WTC11 (cell line): Measurements from ENCODE around the gene ZNF8. TPM values are rescaled to one million over a fixed set of nuclear protein-coding genes. Genes with fewer than 3 reads are reported as not detected.

ENCODE experiments used
- CBFB ChIP-seq: sonication (generic); formaldehyde crosslinking; IDR thresholded peaks from 2 replicates; pipeline ENCODE4 v1.8.1; 2022; ENCODE audit warnings: mild to moderate bottlenecking, low read depth, missing genetic modification reagents
- CREB1 ChIP-seq: sonication (generic); formaldehyde crosslinking; IDR thresholded peaks from 2 replicates; pipeline ENCODE4 v1.8.0; 2023; ENCODE audit warnings: mild to moderate bottlenecking, missing genetic modification reagents
- CREM ChIP-seq: sonication (generic); formaldehyde crosslinking; IDR thresholded peaks from 2 replicates; pipeline ENCODE4 v1.8.1; 2022; ENCODE audit warnings: mild to moderate bottlenecking, missing genetic modification reagents, moderate library complexity
- CTCF ChIP-seq: fragments of 200-600 bp; IDR thresholded peaks from 2 replicates; pipeline ENCODE4 v1.8.0; 2022; ENCODE audit warnings: antibody characterized with exemption
- ELF4 ChIP-seq: sonication (generic); formaldehyde crosslinking; IDR thresholded peaks from 2 replicates; pipeline ENCODE4 v1.8.1; 2022; ENCODE audit warnings: low read depth, mild to moderate bottlenecking, moderate library complexity, missing genetic modification reagents
- ETV6 ChIP-seq: sonication (generic); formaldehyde crosslinking; IDR thresholded peaks from 2 replicates; pipeline ENCODE4 v1.8.1; 2022; ENCODE audit warnings: mild to moderate bottlenecking, missing genetic modification reagents
- FOXJ3 ChIP-seq: sonication (generic); formaldehyde crosslinking; IDR thresholded peaks from 2 replicates; pipeline ENCODE4 v1.9.0; 2021; ENCODE audit warnings: missing genetic modification reagents, mild to moderate bottlenecking, borderline replicate concordance
- FOXK1 ChIP-seq: sonication (generic); formaldehyde crosslinking; IDR thresholded peaks from 2 replicates; pipeline ENCODE4 v1.8.0; 2022; ENCODE audit warnings: mild to moderate bottlenecking, moderate library complexity, missing genetic modification reagents
- FOXP1 ChIP-seq: sonication (generic); formaldehyde crosslinking; IDR thresholded peaks from 2 replicates; pipeline ENCODE4 v1.8.0; 2022; ENCODE audit warnings: missing genetic modification reagents, mild to moderate bottlenecking, moderate library complexity, borderline replicate concordance
- GRHL2 ChIP-seq: fragments of 250-450 bp; sonication (Bioruptor Pico); IDR thresholded peaks from 2 replicates; pipeline ENCODE4 v1.8.0; 2022; ENCODE audit warnings: mild to moderate bottlenecking, moderate library complexity; ENCODE audit not compliant: insufficient replicate concordance, severe bottlenecking
- HMGA2 ChIP-seq: fragments of 250-450 bp; sonication (Bioruptor Pico); IDR thresholded peaks from 2 replicates; pipeline ENCODE4 v1.4.0; 2021; ENCODE audit warnings: mild to moderate bottlenecking, moderate library complexity
- NFE2L1 ChIP-seq: sonication (generic); formaldehyde crosslinking; IDR thresholded peaks from 2 replicates; pipeline ENCODE4 v1.8.1; 2023; ENCODE audit warnings: missing genetic modification reagents
- NR2C2 ChIP-seq: sonication (generic); formaldehyde crosslinking; IDR thresholded peaks from 2 replicates; pipeline ENCODE4 v1.8.0; 2022; ENCODE audit warnings: mild to moderate bottlenecking, missing genetic modification reagents
- NR3C1 ChIP-seq: sonication (generic); formaldehyde crosslinking; conservative IDR thresholded peaks from 2 replicates; pipeline ENCODE4 v1.8.1; 2023; ENCODE audit warnings: low read depth, mild to moderate bottlenecking, missing genetic modification reagents
- OVOL2 ChIP-seq: fragments of 250-450 bp; sonication (Bioruptor Pico); IDR thresholded peaks from 2 replicates; pipeline ENCODE4 v1.9.0; 2021; ENCODE audit warnings: mild to moderate bottlenecking, borderline replicate concordance
- PREB ChIP-seq: sonication (generic); formaldehyde crosslinking; IDR thresholded peaks from 2 replicates; pipeline ENCODE4 v1.8.1; 2022; ENCODE audit warnings: mild to moderate bottlenecking, missing genetic modification reagents, moderate library complexity, borderline replicate concordance
- SMAD3 ChIP-seq: sonication (generic); formaldehyde crosslinking; IDR thresholded peaks from 2 replicates; pipeline ENCODE4 v1.8.0; 2022; ENCODE audit warnings: missing genetic modification reagents, mild to moderate bottlenecking, borderline replicate concordance
- SOX15 ChIP-seq: fragments of 250-450 bp; sonication (Bioruptor Pico); IDR thresholded peaks from 2 replicates; pipeline ENCODE4 v1.9.0; 2021; ENCODE audit warnings: mild to moderate bottlenecking
- TEAD4 ChIP-seq: sonication (generic); formaldehyde crosslinking; IDR thresholded peaks from 2 replicates; pipeline ENCODE4 v1.8.0; 2022; ENCODE audit warnings: mild to moderate bottlenecking, missing genetic modification reagents
- USF2 ChIP-seq: sonication (generic); formaldehyde crosslinking; IDR thresholded peaks from 2 replicates; pipeline ENCODE4 v1.8.1; 2023; ENCODE audit warnings: mild to moderate bottlenecking, missing genetic modification reagents, moderate library complexity
- ZBTB21 ChIP-seq: sonication (generic); formaldehyde crosslinking; IDR thresholded peaks from 2 replicates; pipeline ENCODE4 v1.8.1; 2023; ENCODE audit warnings: mild to moderate bottlenecking, missing genetic modification reagents, borderline replicate concordance
- total RNA-seq: library from RNA; stranded (reverse); gene quantifications from 3 replicates; pipeline ENCODE4 v1.2.3, GENCODE V29; 2021
- TF ChIP-seq, protein P1 (sequence below): sonication (generic); formaldehyde crosslinking; conservative IDR thresholded peaks from 2 replicates; pipeline ENCODE4 v1.8.1; 2023; ENCODE audit warnings: mild to moderate bottlenecking, low read depth, missing genetic modification reagents, moderate library complexity
- TF ChIP-seq, protein P2 (sequence below): fragments of 250-450 bp; sonication (Bioruptor Pico); IDR thresholded peaks from 2 replicates; pipeline ENCODE4 v1.8.0; 2021; ENCODE audit warnings: mild to moderate bottlenecking
- TF ChIP-seq, protein P3 (sequence below): sonication (generic); formaldehyde crosslinking; IDR thresholded peaks from 2 replicates; pipeline ENCODE4 v1.8.1; 2023; ENCODE audit warnings: mild to moderate bottlenecking, missing genetic modification reagents, moderate library complexity
- TF ChIP-seq, protein P4 (sequence below): fragments of 250-450 bp; sonication (Bioruptor Pico); IDR thresholded peaks from 2 replicates; pipeline ENCODE4 v1.9.0; 2021; ENCODE audit warnings: mild to moderate bottlenecking

ZNF8 gene
- total RNA-seq, 1 experiment from 2014 or later: 18.8 TPM

DNA sequence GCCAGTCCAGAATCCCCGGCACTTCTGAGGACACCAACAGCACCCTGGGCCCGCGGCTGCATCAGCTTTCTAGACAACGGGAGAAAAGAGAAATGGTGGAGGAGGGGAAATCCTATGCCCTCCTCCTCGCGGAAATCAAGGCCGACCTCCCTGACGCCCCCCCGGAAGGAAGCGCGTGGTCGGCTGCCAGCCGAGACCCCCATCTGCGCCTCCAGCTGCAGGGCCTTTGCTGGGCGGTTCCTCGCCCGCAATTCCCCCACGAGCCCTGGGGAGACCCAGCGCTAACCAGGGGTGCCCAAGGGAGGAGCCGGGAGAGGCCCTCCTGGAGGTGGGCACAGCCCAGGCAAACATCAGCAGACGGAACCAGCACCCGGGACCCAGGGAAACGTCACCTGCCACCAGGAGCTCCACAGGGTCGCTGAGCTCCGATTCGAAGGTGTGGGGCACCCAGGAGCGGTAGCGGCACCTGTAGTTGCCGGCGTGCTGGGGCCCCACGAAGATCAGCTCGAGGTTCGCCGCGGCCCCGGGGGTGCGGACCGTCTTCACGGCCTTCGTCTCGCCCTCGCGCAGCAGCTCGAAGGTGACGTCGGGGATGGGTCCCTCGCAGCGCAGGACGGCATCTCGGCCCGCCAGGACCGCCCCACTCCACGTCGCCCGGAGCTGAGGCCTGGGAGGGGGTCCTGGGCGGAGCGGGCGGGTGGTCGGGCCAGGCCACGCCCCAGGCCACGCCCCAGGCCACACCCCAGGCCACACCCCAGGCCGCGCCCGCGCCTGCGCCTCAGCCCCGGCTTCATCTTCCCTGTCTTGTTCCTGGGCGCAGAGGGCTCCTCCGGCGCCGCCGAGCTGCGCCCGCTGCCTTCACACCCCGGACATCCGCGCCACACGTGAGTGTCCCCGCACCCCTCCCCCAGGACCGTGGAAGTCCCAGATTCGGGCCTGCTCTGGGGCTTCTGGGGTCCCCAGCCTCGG is 68.5 kb downstream of the ZNF8 start (continued):
- TF ChIP-seq CTCF (no peak), FOXP1 (CRISPR knock-in tag) (peak; percentile 87; the same call in 1 of the 2 replicates), PREB (CRISPR knock-in tag) (no peak), USF2 (CRISPR knock-in tag) (peak; percentile 18; the same call in 1 of the 2 replicates), NR2C2 (CRISPR knock-in tag) (no peak), FOXK1 (CRISPR knock-in tag) (0 out of 2 replicates have a peak, but pooled peaks have one; percentile 32), ZBTB21 (CRISPR knock-in tag) (no peak), SMAD3 (CRISPR knock-in tag) (no peak), NR3C1 (no peak), SOX15 (no peak), ELF4 (CRISPR knock-in tag) (no peak), CREM (CRISPR knock-in tag) (peak; percentile 34; the same call in 1 of the 2 replicates), CBFB (CRISPR knock-in tag) (peak; percentile 95; the same call in 1 of the 2 replicates), HMGA2 (CRISPR knock-in tag) (no peak), ETV6 (CRISPR knock-in tag) (peak; percentile 39; the same call in 1 of the 2 replicates), OVOL2 (no peak), CREB1 (CRISPR knock-in tag) (no peak), NFE2L1 (CRISPR knock-in tag) (no peak), FOXJ3 (CRISPR knock-in tag) (no peak), TEAD4 (CRISPR knock-in tag) (no peak), GRHL2 (CRISPR knock-in tag) (no peak)
- TF ChIP-seq, protein P1, sequence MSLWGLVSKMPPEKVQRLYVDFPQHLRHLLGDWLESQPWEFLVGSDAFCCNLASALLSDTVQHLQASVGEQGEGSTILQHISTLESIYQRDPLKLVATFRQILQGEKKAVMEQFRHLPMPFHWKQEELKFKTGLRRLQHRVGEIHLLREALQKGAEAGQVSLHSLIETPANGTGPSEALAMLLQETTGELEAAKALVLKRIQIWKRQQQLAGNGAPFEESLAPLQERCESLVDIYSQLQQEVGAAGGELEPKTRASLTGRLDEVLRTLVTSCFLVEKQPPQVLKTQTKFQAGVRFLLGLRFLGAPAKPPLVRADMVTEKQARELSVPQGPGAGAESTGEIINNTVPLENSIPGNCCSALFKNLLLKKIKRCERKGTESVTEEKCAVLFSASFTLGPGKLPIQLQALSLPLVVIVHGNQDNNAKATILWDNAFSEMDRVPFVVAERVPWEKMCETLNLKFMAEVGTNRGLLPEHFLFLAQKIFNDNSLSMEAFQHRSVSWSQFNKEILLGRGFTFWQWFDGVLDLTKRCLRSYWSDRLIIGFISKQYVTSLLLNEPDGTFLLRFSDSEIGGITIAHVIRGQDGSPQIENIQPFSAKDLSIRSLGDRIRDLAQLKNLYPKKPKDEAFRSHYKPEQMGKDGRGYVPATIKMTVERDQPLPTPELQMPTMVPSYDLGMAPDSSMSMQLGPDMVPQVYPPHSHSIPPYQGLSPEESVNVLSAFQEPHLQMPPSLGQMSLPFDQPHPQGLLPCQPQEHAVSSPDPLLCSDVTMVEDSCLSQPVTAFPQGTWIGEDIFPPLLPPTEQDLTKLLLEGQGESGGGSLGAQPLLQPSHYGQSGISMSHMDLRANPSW (CRISPR knock-in tag): no peak
- TF ChIP-seq, protein P2, sequence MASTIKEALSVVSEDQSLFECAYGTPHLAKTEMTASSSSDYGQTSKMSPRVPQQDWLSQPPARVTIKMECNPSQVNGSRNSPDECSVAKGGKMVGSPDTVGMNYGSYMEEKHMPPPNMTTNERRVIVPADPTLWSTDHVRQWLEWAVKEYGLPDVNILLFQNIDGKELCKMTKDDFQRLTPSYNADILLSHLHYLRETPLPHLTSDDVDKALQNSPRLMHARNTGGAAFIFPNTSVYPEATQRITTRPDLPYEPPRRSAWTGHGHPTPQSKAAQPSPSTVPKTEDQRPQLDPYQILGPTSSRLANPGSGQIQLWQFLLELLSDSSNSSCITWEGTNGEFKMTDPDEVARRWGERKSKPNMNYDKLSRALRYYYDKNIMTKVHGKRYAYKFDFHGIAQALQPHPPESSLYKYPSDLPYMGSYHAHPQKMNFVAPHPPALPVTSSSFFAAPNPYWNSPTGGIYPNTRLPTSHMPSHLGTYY: no peak
- TF ChIP-seq, protein P3, sequence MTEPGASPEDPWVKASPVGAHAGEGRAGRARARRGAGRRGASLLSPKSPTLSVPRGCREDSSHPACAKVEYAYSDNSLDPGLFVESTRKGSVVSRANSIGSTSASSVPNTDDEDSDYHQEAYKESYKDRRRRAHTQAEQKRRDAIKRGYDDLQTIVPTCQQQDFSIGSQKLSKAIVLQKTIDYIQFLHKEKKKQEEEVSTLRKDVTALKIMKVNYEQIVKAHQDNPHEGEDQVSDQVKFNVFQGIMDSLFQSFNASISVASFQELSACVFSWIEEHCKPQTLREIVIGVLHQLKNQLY: no peak
- TF ChIP-seq, protein P4, sequence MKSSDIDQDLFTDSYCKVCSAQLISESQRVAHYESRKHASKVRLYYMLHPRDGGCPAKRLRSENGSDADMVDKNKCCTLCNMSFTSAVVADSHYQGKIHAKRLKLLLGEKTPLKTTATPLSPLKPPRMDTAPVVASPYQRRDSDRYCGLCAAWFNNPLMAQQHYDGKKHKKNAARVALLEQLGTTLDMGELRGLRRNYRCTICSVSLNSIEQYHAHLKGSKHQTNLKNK: no peak
